ENCODE data around the gene DENND5B.

GRCh38 chr12:31482816-31483215, 108.1 kb downstream of the DENND5B start:
- no peak for TF ChIP-seq CTCF (IDR thresholded peaks at IDR 0.05)
- TF ChIP-seq POLR2A (IDR thresholded peaks at IDR 0.05): no peak

Measured in Peyer's patch (tissue), 4 donors.